Activated CD4-positive, alpha-beta T cell treated with anti-CD3 and anti-CD28 coated beads, Interleukin-2, Interleukin-4, amounts not matched to agents 100 ng/mL and 50 ng/mL, durations not matched to agents 16 hours and 8 hours (primary cell): ENCODE data around the gene TUSC2.

Experiments used
- DNase-seq: peaks from one replicate; pipeline ENCODE4 v3.0.0-alpha.2; 2020; ENCODE audit warnings: low spot score

Gene TUSC2

GRCh38 chr3:50334339-50335075, 6.5 kb upstream of the TUSC2 start:
- DNase-seq = no peak

- DNase-seq = peak; percentile 31
Observed at GRCh38 chr3:50333744-50334328, 5.8 kb upstream of the TUSC2 start.

GRCh38 chr3:50331364-50331907, 3.4 kb upstream of the TUSC2 start:
- no peak for DNase-seq

GRCh38 chr3:50330330-50330729, 2.3 kb upstream of the TUSC2 start:
- DNase-seq = no peak

GRCh38 chr3:50327129-50327528, 894 bp downstream of the TUSC2 start:
- DNase-seq = no peak

GRCh38 chr3:50326182-50326541, 1.9 kb downstream of the TUSC2 start:
- DNase-seq = no peak

- no peak for DNase-seq
Observed at GRCh38 chr3:50325497-50326181, 2.4 kb downstream of the TUSC2 start.

GRCh38 chr3:50325113-50325480, 2.9 kb downstream of the TUSC2 start:
- no peak for DNase-seq

- DNase-seq = peak; percentile 64
Observed at GRCh38 chr3:50324351-50325112, 3.5 kb downstream of the TUSC2 start.

GRCh38 chr3:50323614-50324199, 4.3 kb downstream of the TUSC2 start:
- no peak for DNase-seq

- no peak for DNase-seq
Observed at GRCh38 chr3:50323092-50323600, 4.9 kb downstream of the TUSC2 start.

GRCh38 chr3:50322386-50323091, 5.5 kb downstream of the TUSC2 start, which contains the start of gene HYAL2:
HYAL2 (minus strand) TSS chr3:50322745; CDS start chr3:50320489, 2,256 bp downstream.
- no peak for DNase-seq

- DNase-seq = no peak
Observed at GRCh38 chr3:50322115-50322385, 6.0 kb downstream of the TUSC2 start.

- DNase-seq = peak; percentile 84
Observed at GRCh38 chr3:50321336-50322114, 6.5 kb downstream of the TUSC2 start.

- peak; percentile 55 for DNase-seq
Observed at GRCh38 chr3:50320853-50321335, 7.1 kb downstream of the TUSC2 start.

- no peak for DNase-seq
Observed at GRCh38 chr3:50319894-50320625, 8.0 kb downstream of the TUSC2 start.

GRCh38 chr3:50319181-50319893, 8.7 kb downstream of the TUSC2 start:
- DNase-seq = no peak

GRCh38 chr3:50318615-50319014, 9.4 kb downstream of the TUSC2 start:
- DNase-seq = no peak

GRCh38 chr3:50318163-50318562, 9.9 kb downstream of the TUSC2 start:
- DNase-seq = no peak
